HG03097 (cell line): Measurements from ENCODE around the gene NPB.

Experiments
- ATAC-seq: cut with Tn5 transposase; IDR thresholded peaks from one replicate; pipeline ENCODE4 v1.9.1; 2021; ENCODE audit not compliant: unreplicated experiment, low FRiP score

The NPB gene

GRCh38 chr17:81934850-81935708 lies 33.0 kb downstream of the NPB start:
- no peak for ATAC-seq

- no peak for ATAC-seq
Observed at GRCh38 chr17:81935709-81936084, 33.7 kb downstream of the NPB start.

GRCh38 chr17:81939218-81939617 lies 37.2 kb downstream of the NPB start:
- ATAC-seq, result no peak

- ATAC-seq, result no peak
Observed at GRCh38 chr17:81939881-81940385, 37.9 kb downstream of the NPB start.

GRCh38 chr17:81940538-81941483 lies 38.8 kb downstream of the NPB start:
- no peak for ATAC-seq

GRCh38 chr17:81941484-81942166 lies 39.6 kb downstream of the NPB start:
- no peak for ATAC-seq

- ATAC-seq, result no peak
Observed at GRCh38 chr17:81942167-81942553, 40.1 kb downstream of the NPB start.

- no peak for ATAC-seq
Observed at GRCh38 chr17:81944858-81945257, 42.8 kb downstream of the NPB start.

- ATAC-seq, result no peak
Observed at GRCh38 chr17:81947189-81947588, 45.2 kb downstream of the NPB start, which contains the start of gene MYADML2. Gene MYADML2, minus strand, starts transcription at chr17:81947233. Its CDS starts 5,492 bp downstream, at chr17:81941741.

GRCh38 chr17:81948635-81949378 lies 46.8 kb downstream of the NPB start:
- no peak for ATAC-seq

- ATAC-seq, result no peak
Observed at GRCh38 chr17:81950501-81950900, 48.5 kb downstream of the NPB start.

- ATAC-seq, result no peak
Observed at GRCh38 chr17:81951785-81952684, 50.0 kb downstream of the NPB start.
